Skeletal muscle satellite cell (primary cell): ENCODE data around the gene PTCD2.
A peak's percentile ranks its signal among the peaks of the same experiment; 100 is the strongest.
"Not testable (repeated sequence)": the region's sequence is repeated elsewhere in the genome, so short reads cannot be mapped to it uniquely, and the experiment has no call there.

Source experiments
- H3K27me3 ChIP-seq: 2 replicates; pipeline ENCODE4 v1.7.0; 2013; ENCODE audit warnings: low read length; ENCODE audit not compliant: control insufficient read depth, insufficient read depth
- H3K36me3 ChIP-seq: 2 replicates; pipeline ENCODE4 v1.7.0; 2013; ENCODE audit warnings: mild to moderate bottlenecking, control low read depth, low read length; ENCODE audit not compliant: insufficient read depth
- H3K4me1 ChIP-seq: 2 replicates; pipeline ENCODE4 v1.7.0; 2013; ENCODE audit warnings: low read length; ENCODE audit not compliant: control insufficient read depth, insufficient read depth
- H3K4me2 ChIP-seq: 2 replicates; pipeline ENCODE4 v1.7.0; 2013; ENCODE audit warnings: mild to moderate bottlenecking, low read length
- H3K4me3 ChIP-seq: 2 replicates; pipeline ENCODE4 v1.7.0; 2013; ENCODE audit warnings: low read length
- H3K9ac ChIP-seq: 2 replicates; pipeline ENCODE4 v1.7.0; 2013; ENCODE audit warnings: mild to moderate bottlenecking, low read depth, low read length, moderate library complexity
- H3K9me3 ChIP-seq: replicated peaks from 2 replicates; pipeline ENCODE4 v1.7.0; 2013; ENCODE audit warnings: mild to moderate bottlenecking, control low read depth, low read length

Gene PTCD2

DNA sequence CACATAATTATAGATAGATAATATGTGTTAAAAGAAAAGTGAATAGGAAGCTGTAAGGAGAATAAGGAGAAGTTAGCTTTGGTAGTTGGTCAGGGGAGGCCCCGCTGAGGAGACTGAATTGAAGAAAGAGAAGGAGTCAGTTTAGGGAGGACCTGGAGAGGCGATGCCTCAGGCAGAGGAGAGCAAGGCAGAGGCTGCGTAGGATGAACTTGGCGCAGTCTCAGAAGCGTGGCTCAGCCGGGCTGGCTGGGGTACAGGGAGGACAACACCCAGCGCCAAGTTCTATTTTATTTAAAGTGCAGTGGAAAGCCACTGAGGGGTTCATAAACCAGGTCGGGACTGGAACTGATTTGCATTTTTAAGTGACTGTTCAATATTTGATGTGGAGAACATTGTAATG, 68.5 kb downstream of the PTCD2 start:
- H3K4me1 ChIP-seq, result peaks cover 61% of the 10 kb centered on the region
- no peaks in the 10 kb centered on the region for H3K9me3 ChIP-seq
- no peaks in the 10 kb centered on the region for H3K36me3 ChIP-seq
- H3K9ac ChIP-seq, result peak overlapping the region; percentile 78
- H3K27me3 ChIP-seq, result no peaks in the 10 kb centered on the region
- peak overlapping the region; percentile 46 for H3K4me2 ChIP-seq
- H3K4me3 ChIP-seq, result peak overlapping the region; percentile 0

DNA sequence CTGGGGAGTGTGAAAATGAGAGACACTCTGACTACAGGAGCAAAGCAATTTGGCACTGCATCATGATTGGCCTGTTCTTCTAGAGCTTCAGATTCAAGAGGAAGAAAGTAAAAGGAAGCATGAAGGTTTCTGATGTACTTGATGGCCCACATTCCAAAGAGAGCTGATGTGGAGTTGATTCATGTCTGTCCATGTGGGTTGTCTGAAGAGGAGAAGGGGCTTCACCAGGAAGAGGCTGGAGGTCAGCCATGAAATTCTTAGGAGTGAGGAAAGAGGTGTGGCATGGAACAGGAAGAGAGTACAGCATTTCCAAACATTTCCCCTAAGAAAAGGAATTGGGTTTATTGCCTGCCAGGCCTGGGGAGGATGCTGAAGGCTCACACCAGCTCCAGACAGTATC, 70.7 kb downstream of the PTCD2 start:
- Histone ChIP-seq H3K27me3 (no peaks in the 10 kb centered on the region), H3K36me3 (no peaks in the 10 kb centered on the region), H3K4me1 (peaks cover 58% of the 10 kb centered on the region), H3K4me2 (no peak overlapping the region), H3K4me3 (no peak overlapping the region), H3K9me3 (no peaks in the 10 kb centered on the region), H3K9ac (no peak overlapping the region)

DNA sequence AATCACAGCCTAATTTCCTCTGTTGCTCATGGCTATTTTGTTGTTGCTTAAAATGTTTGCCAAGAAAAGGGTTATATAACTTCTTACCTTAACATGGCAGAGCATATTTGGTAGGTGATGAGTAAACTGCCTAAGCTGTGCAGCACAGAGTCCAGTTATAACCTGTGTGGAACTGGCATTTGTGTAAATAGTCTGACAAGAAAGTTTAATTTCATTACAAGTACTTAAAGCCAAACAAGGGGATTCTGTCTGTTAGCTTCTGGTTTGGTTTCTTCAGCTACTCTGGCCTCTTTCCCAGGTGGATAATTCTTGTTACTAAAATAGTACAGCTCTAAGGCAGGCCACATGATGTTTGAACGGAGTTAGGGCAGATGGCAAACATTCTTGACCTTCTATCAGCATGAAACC, 72.2 kb downstream of the PTCD2 start:
- peak overlapping the region; percentile 4 for H3K9ac ChIP-seq
- no peaks in the 10 kb centered on the region for H3K27me3 ChIP-seq
- peaks cover 46% of the 10 kb centered on the region for H3K4me1 ChIP-seq
- H3K36me3 ChIP-seq, result no peaks in the 10 kb centered on the region
- no peak overlapping the region for H3K4me3 ChIP-seq
- H3K9me3 ChIP-seq, result no peaks in the 10 kb centered on the region
- H3K4me2 ChIP-seq, result no peak overlapping the region

DNA sequence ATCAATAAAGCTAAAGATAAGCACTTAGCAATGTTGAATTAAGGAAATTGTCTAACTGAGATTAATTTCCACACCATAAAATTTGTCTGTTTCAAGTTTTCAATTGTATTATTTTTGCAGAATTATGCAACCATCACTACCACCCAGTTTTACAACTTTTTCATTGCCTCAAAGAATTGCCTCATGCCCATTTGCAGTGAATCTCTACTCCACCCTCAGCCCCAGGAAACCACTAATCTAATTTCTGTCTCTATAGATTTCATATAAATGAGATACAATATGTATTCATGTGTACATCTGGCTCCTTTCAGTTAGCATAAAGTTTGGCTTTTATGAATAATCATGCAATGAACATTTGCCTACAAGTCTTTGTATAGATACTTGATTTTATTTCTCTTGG, 72.9 kb downstream of the PTCD2 start:
- no peak overlapping the region for H3K9ac ChIP-seq
- no peaks in the 10 kb centered on the region for H3K27me3 ChIP-seq
- H3K36me3 ChIP-seq, result no peaks in the 10 kb centered on the region
- H3K9me3 ChIP-seq, result no peaks in the 10 kb centered on the region
- H3K4me3 ChIP-seq, result no peak overlapping the region
- peaks cover 39% of the 10 kb centered on the region for H3K4me1 ChIP-seq
- no peak overlapping the region for H3K4me2 ChIP-seq

DNA sequence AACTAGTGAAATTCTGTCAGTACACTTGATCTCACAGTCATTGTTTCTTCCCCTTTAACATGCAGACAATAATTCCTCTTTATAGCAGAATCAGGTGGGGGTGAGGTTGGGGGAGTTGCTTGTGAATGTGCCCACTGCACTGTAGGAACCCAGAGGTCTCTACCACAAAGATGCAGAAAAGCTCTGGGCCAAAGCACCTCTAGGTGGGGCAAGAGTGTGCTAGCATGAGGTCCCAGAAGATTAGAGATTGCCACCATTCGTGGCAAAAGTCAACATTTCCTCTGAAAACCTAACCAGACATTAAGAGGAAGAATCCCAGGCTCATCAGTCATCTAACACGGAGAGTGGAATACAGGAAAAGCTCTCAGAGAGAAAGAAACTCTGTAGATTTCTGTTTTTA, 74.5 kb downstream of the PTCD2 start:
- no peaks in the 10 kb centered on the region for H3K9me3 ChIP-seq
- peaks cover 25% of the 10 kb centered on the region for H3K4me1 ChIP-seq
- no peak overlapping the region for H3K9ac ChIP-seq
- H3K4me2 ChIP-seq, result no peak overlapping the region
- no peaks in the 10 kb centered on the region for H3K27me3 ChIP-seq
- H3K4me3 ChIP-seq, result no peak overlapping the region
- no peaks in the 10 kb centered on the region for H3K36me3 ChIP-seq

DNA sequence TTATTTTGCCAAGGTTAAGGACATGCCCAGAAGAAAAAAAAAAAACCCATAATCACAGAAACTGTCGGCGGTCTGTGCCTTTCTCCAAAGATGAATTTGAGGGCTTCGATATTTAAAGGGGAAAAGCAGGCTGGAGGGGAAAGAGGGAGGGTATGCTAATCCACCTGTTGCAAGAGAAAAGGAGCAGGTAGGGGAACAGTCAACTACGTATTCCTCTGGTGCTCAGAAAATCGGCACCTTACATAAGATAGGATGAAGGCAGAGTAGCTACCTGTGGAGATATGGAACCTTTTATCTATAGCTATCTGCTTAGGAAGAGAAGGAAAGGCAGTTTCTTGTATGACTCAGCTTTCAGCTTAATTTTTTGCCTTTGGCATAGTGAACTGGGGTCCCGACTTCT, 77.7 kb downstream of the PTCD2 start:
- Histone ChIP-seq H3K4me1 (peaks cover 11% of the 10 kb centered on the region), H3K4me3 (no peak overlapping the region), H3K9ac (no peak overlapping the region), H3K9me3 (peaks cover 4% of the 10 kb centered on the region), H3K4me2 (no peak overlapping the region), H3K27me3 (no peaks in the 10 kb centered on the region), H3K36me3 (no peaks in the 10 kb centered on the region)

DNA sequence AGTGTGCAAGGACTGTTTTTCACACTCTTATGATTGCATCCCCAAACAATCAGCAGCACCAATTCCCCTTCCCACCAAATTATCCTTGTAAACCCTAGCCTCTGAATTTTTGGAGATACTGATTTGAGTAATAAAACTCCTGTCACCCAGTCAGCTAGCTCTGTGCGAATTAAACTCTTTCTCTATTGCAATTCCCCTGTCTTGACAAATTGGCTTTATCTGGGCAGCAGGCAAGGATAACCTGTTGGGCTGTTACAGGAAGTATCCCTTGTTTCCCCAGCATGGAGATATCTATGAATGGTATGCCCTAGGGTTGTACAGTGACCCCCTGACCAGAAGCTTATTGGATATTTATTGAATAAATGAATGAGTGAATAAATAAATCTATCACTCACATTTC, 80.8 kb downstream of the PTCD2 start:
- Histone ChIP-seq H3K4me3 (no peak overlapping the region), H3K9ac (no peak overlapping the region), H3K27me3 (no peaks in the 10 kb centered on the region), H3K4me2 (no peak overlapping the region), H3K36me3 (no peaks in the 10 kb centered on the region), H3K9me3 (peaks cover 9% of the 10 kb centered on the region), H3K4me1 (peaks cover 12% of the 10 kb centered on the region)

DNA sequence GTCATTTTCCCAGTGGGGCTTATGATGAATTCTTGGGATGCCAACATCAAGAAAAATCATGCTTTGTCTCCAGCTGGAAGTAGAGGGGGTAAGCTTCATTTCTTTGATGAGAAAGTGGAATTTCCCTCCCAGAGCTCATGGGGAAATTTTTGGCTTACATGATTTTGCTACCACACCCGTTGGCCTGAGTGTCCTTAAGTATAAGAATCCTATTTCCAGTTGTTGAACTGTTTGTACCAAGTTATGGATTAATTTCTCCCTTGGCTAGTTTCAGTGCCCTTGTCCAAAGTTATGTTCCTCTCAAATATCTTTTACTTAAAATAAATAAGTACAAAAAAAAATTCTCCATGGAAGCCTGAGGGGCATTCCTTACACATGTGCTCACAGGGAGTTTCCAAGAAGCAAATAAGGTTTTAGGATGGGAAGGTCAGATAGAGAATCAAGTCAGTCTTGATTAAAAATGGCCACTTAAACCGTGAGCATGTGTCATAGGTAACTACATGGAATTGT, 82.3 kb downstream of the PTCD2 start:
- Histone ChIP-seq H3K9me3 (peaks cover 9% of the 10 kb centered on the region), H3K27me3 (no peaks in the 10 kb centered on the region), H3K4me2 (no peak overlapping the region), H3K4me1 (peaks cover 14% of the 10 kb centered on the region), H3K4me3 (no peak overlapping the region), H3K9ac (no peak overlapping the region), H3K36me3 (no peaks in the 10 kb centered on the region)

DNA sequence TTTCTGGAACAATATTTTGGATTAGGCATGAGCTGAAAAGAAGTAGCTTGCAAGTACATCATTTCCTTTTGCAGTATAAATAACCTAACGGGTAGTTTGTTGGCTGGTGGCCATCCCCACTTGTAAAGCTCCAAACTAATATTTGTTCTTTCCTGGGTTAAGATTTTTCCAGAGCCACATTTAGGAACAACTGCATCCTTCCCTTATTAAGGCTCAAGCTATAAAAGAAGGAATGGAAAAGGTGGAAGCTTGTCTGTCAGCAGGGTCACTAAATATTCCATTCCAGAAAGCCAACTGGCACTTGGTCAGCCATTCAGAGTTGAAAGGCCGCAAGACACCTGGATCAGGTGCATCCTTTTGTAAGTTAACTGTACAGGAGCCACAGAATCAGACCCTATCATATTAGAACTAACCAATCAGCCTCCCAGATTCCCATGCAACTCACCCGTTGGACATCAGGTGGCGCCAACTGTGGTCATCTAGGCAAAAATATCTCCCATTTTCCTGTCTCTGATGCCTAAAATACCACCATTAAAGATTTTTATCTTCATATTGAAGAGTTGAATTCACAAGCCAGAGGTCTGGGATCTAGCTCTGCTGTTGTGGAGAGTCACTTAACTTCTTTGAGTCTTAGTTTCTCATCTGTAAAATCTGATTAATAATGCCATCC, 82.9 kb downstream of the PTCD2 start:
- H3K36me3 ChIP-seq, result no peaks in the 10 kb centered on the region
- no peak overlapping the region for H3K4me3 ChIP-seq
- peaks cover 17% of the 10 kb centered on the region for H3K4me1 ChIP-seq
- H3K4me2 ChIP-seq, result no peak overlapping the region
- no peak overlapping the region for H3K9ac ChIP-seq
- no peaks in the 10 kb centered on the region for H3K27me3 ChIP-seq
- peaks cover 9% of the 10 kb centered on the region for H3K9me3 ChIP-seq

DNA sequence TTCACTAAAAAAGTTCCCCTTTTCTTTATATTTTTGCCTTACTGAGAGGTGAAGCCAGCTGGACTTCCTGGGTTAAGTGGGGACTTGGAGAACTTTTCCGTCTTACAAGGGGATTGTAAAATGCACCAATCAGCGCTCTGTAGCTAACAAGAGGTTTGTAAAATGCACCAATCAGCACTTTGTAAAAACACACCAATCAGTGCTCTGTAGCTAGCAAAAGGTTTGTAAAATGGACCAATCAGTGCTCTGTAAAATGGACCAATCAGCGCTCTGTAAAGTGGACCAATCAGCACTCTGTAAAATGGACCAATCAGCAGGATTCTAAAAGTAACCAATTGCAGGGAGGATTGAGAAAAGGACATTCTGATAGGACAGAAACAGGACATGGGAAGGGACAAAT, 84.6 kb downstream of the PTCD2 start:
- not testable (repeated sequence) for H3K9me3 ChIP-seq, H3K27me3 ChIP-seq, H3K9ac ChIP-seq, H3K4me3 ChIP-seq, H3K4me2 ChIP-seq, H3K36me3 ChIP-seq
- H3K4me1 ChIP-seq, result peaks cover 22% of the 10 kb centered on the region

DNA sequence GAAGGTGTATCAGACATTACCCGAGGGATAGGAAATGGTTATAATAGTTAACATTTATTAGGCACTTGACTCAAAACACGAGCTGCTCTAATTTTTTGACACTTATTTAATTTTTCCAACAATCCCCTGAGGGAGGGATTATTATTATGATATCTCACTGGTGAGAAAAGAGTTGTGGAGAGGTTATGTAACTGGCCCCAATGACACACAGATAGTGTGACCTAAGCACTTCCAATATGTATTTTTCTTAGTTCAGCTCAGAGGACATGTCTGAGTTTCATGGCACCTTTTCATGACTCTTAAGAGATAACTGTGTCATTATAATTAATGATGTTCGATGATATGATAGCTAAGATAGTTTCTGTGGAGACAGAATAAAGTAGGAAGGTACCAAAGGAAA, 86.9 kb downstream of the PTCD2 start:
- Histone ChIP-seq H3K4me2 (no peak overlapping the region), H3K9me3 (peaks cover 5% of the 10 kb centered on the region), H3K36me3 (no peaks in the 10 kb centered on the region), H3K9ac (no peak overlapping the region), H3K4me3 (no peak overlapping the region), H3K27me3 (no peaks in the 10 kb centered on the region), H3K4me1 (peaks cover 29% of the 10 kb centered on the region)

DNA sequence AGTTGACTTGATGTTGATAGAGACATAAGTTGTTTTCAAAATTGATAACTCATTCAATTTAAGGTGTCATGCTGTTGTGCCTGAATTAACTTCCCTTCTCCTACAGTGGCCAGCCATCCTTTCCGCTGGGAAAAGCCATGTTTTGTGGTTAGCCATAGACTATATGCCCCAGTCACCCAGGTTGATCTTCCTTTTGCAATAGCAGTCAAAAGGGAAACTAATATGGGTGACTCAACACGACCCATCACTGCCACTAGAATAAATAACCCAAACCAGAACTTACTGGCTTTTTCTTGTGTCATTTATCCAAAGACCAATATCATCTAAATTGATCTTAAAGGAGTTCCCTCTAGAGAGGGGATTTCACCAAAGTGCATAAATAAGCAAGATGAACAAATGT, 87.4 kb downstream of the PTCD2 start:
- Histone ChIP-seq H3K4me3 (no peak overlapping the region), H3K27me3 (no peaks in the 10 kb centered on the region)

More for the DNA sequence above, 87.4 kb downstream of the PTCD2 start:
- Histone ChIP-seq H3K36me3 (no peaks in the 10 kb centered on the region), H3K4me2 (no peak overlapping the region), H3K9ac (no peak overlapping the region), H3K4me1 (peaks cover 29% of the 10 kb centered on the region), H3K9me3 (peaks cover 5% of the 10 kb centered on the region)
